ENCODE results near the gene SCARB1.

Gene SCARB1

GRCh38 chr12:124734224-124734788, 129.4 kb downstream of the SCARB1 start:
- Histone ChIP-seq H4K5ac (ENCODE audit: low read length) (no peak overlapping the region), H3K4ac (ENCODE audit: low read depth, low read length) (no peak overlapping the region), H3K4me2 (ENCODE audit: low read length) (no peak overlapping the region), H3K27ac (ENCODE audit: low read depth, low read length) (no peak overlapping the region), H2BK15ac (replicated peaks; ENCODE audit: low read depth) (no peak overlapping the region), H2BK5ac (ENCODE audit: low read length) (no peak overlapping the region), H3K9ac (ENCODE audit: low read length) (no peak overlapping the region), H3K4me3 (ENCODE audit: low read length) (no peak overlapping the region), H3K79me1 (ENCODE audit: low read length) (no peaks in the 10 kb centered on the region), H3K56ac (ENCODE audit: low read length) (no peak overlapping the region), H2AK5ac (ENCODE audit: low read length) (no peak overlapping the region), H3K27me3 (ENCODE audit: insufficient read depth, low read length, poor library complexity) (no peaks in the 10 kb centered on the region), H3K79me2 (ENCODE audit: control insufficient read depth, insufficient read depth, low read length) (no peaks in the 10 kb centered on the region), H3K18ac (ENCODE audit: low read length) (no peak overlapping the region), H4K8ac (ENCODE audit: low read depth, low read length) (no peak overlapping the region), H3K4me1 (ENCODE audit: control insufficient read depth, low read depth, low read length) (no peaks in the 10 kb centered on the region), H2BK120ac (ENCODE audit: low read depth, low read length) (no peak overlapping the region), H3K36me3 (ENCODE audit: control insufficient read depth, insufficient read depth, low read length) (no peaks in the 10 kb centered on the region), H3K23ac (ENCODE audit: low read length) (no peak overlapping the region)
- peak; percentile 98 for DNase-seq
- no CpG with 5 or more reads among the region's 22 CpGs for WGBS (ENCODE audit: extremely low coverage, insufficient coverage, low lambda C conversion rate)

- peak overlapping the region; percentile 62 for H3K56ac ChIP-seq (ENCODE audit: low read length)
- H2BK5ac ChIP-seq (ENCODE audit: low read length), result no peak overlapping the region
- H3K4me3 ChIP-seq (ENCODE audit: low read length), result no peak overlapping the region
- no peak overlapping the region for H4K8ac ChIP-seq (ENCODE audit: low read depth, low read length)
- H2BK15ac ChIP-seq (replicated peaks; ENCODE audit: low read depth), result no peak overlapping the region
- no CpG with 5 or more reads among the region's 6 CpGs for WGBS (ENCODE audit: extremely low coverage, insufficient coverage, low lambda C conversion rate)
- H3K23ac ChIP-seq (ENCODE audit: low read length), result no peak overlapping the region
- no peak overlapping the region for H2BK120ac ChIP-seq (ENCODE audit: low read depth, low read length)
- H4K5ac ChIP-seq (ENCODE audit: low read length), result no peak overlapping the region
- no peak overlapping the region for H3K4ac ChIP-seq (ENCODE audit: low read depth, low read length)
- H3K27ac ChIP-seq (ENCODE audit: low read depth, low read length), result no peak overlapping the region
- H3K79me2 ChIP-seq (ENCODE audit: control insufficient read depth, insufficient read depth, low read length), result no peaks in the 10 kb centered on the region
- H3K4me1 ChIP-seq (ENCODE audit: control insufficient read depth, low read depth, low read length), result no peaks in the 10 kb centered on the region
- DNase-seq, result no peak
- H2AK5ac ChIP-seq (ENCODE audit: low read length), result no peak overlapping the region
- H3K9ac ChIP-seq (ENCODE audit: low read length), result peak overlapping the region; percentile 11
- H3K79me1 ChIP-seq (ENCODE audit: low read length), result no peaks in the 10 kb centered on the region
- no peak overlapping the region for H3K18ac ChIP-seq (ENCODE audit: low read length)
- H3K4me2 ChIP-seq (ENCODE audit: low read length), result no peak overlapping the region
- H3K36me3 ChIP-seq (ENCODE audit: control insufficient read depth, insufficient read depth, low read length), result no peaks in the 10 kb centered on the region
- H3K27me3 ChIP-seq (ENCODE audit: insufficient read depth, low read length, poor library complexity), result no peaks in the 10 kb centered on the region
Measured at GRCh38 chr12:124733086-124733485, 130.6 kb downstream of the SCARB1 start.

GRCh38 chr12:124732275-124733075, 131.2 kb downstream of the SCARB1 start:
- Histone ChIP-seq H2BK120ac (ENCODE audit: low read depth, low read length) (peak overlapping the region; percentile 19), H3K4ac (ENCODE audit: low read depth, low read length) (peak overlapping the region; percentile 63), H4K8ac (ENCODE audit: low read depth, low read length) (no peak overlapping the region), H3K4me2 (ENCODE audit: low read length) (no peak overlapping the region), H3K27ac (ENCODE audit: low read depth, low read length) (no peak overlapping the region), H3K23ac (ENCODE audit: low read length) (no peak overlapping the region), H3K27me3 (ENCODE audit: insufficient read depth, low read length, poor library complexity) (no peaks in the 10 kb centered on the region), H3K79me2 (ENCODE audit: control insufficient read depth, insufficient read depth, low read length) (no peaks in the 10 kb centered on the region), H3K9ac (ENCODE audit: low read length) (peak overlapping the region; percentile 11), H3K56ac (ENCODE audit: low read length) (peak overlapping the region; percentile 62), H2BK15ac (replicated peaks; ENCODE audit: low read depth) (no peak overlapping the region), H2AK5ac (ENCODE audit: low read length) (no peak overlapping the region), H4K5ac (ENCODE audit: low read length) (no peak overlapping the region), H3K4me1 (ENCODE audit: control insufficient read depth, low read depth, low read length) (no peaks in the 10 kb centered on the region), H3K18ac (ENCODE audit: low read length) (peak overlapping the region; percentile 13), H2BK5ac (ENCODE audit: low read length) (no peak overlapping the region), H3K79me1 (ENCODE audit: low read length) (no peaks in the 10 kb centered on the region), H3K36me3 (ENCODE audit: control insufficient read depth, insufficient read depth, low read length) (no peaks in the 10 kb centered on the region), H3K4me3 (ENCODE audit: low read length) (no peak overlapping the region)
- WGBS (ENCODE audit: extremely low coverage, insufficient coverage, low lambda C conversion rate), result no CpG with 5 or more reads among the region's 17 CpGs
- DNase-seq, result peak; percentile 86

GRCh38 chr12:124731869-124732268, 131.8 kb downstream of the SCARB1 start:
- no CpG with 5 or more reads among the region's 2 CpGs for WGBS (ENCODE audit: extremely low coverage, insufficient coverage, low lambda C conversion rate)
- H3K23ac ChIP-seq (ENCODE audit: low read length), result no peak overlapping the region
- no peak overlapping the region for H3K4me3 ChIP-seq (ENCODE audit: low read length)
- H3K4me2 ChIP-seq (ENCODE audit: low read length), result no peak overlapping the region
- H3K56ac ChIP-seq (ENCODE audit: low read length), result no peak overlapping the region
- H2BK15ac ChIP-seq (replicated peaks; ENCODE audit: low read depth), result no peak overlapping the region
- no peak overlapping the region for H2AK5ac ChIP-seq (ENCODE audit: low read length)
- no peak overlapping the region for H3K27ac ChIP-seq (ENCODE audit: low read depth, low read length)
- H3K27me3 ChIP-seq (ENCODE audit: insufficient read depth, low read length, poor library complexity), result no peaks in the 10 kb centered on the region
- no peaks in the 10 kb centered on the region for H3K79me1 ChIP-seq (ENCODE audit: low read length)
- H3K4me1 ChIP-seq (ENCODE audit: control insufficient read depth, low read depth, low read length), result no peaks in the 10 kb centered on the region
- no peak overlapping the region for H4K8ac ChIP-seq (ENCODE audit: low read depth, low read length)
- H2BK120ac ChIP-seq (ENCODE audit: low read depth, low read length), result no peak overlapping the region
- H3K9ac ChIP-seq (ENCODE audit: low read length), result no peak overlapping the region
- H3K79me2 ChIP-seq (ENCODE audit: control insufficient read depth, insufficient read depth, low read length), result no peaks in the 10 kb centered on the region
- H4K5ac ChIP-seq (ENCODE audit: low read length), result no peak overlapping the region
- H3K18ac ChIP-seq (ENCODE audit: low read length), result peak overlapping the region; percentile 13
- no peak overlapping the region for H2BK5ac ChIP-seq (ENCODE audit: low read length)
- DNase-seq, result no peak
- no peaks in the 10 kb centered on the region for H3K36me3 ChIP-seq (ENCODE audit: control insufficient read depth, insufficient read depth, low read length)
- no peak overlapping the region for H3K4ac ChIP-seq (ENCODE audit: low read depth, low read length)

- Histone ChIP-seq H3K79me1 (ENCODE audit: low read length) (no peaks in the 10 kb centered on the region), H4K8ac (ENCODE audit: low read depth, low read length) (no peak overlapping the region), H3K4me2 (ENCODE audit: low read length) (no peak overlapping the region), H3K36me3 (ENCODE audit: control insufficient read depth, insufficient read depth, low read length) (no peaks in the 10 kb centered on the region), H3K79me2 (ENCODE audit: control insufficient read depth, insufficient read depth, low read length) (no peaks in the 10 kb centered on the region), H3K9ac (ENCODE audit: low read length) (no peak overlapping the region), H2BK120ac (ENCODE audit: low read depth, low read length) (no peak overlapping the region), H4K5ac (ENCODE audit: low read length) (no peak overlapping the region), H3K27ac (ENCODE audit: low read depth, low read length) (no peak overlapping the region), H3K4me1 (ENCODE audit: control insufficient read depth, low read depth, low read length) (no peaks in the 10 kb centered on the region), H3K4ac (ENCODE audit: low read depth, low read length) (no peak overlapping the region), H2BK15ac (replicated peaks; ENCODE audit: low read depth) (no peak overlapping the region), H2AK5ac (ENCODE audit: low read length) (no peak overlapping the region), H3K18ac (ENCODE audit: low read length) (no peak overlapping the region), H3K4me3 (ENCODE audit: low read length) (no peak overlapping the region), H3K27me3 (ENCODE audit: insufficient read depth, low read length, poor library complexity) (no peaks in the 10 kb centered on the region), H3K56ac (ENCODE audit: low read length) (no peak overlapping the region), H3K23ac (ENCODE audit: low read length) (no peak overlapping the region), H2BK5ac (ENCODE audit: low read length) (no peak overlapping the region)
- DNase-seq, result no peak
- no CpG with 5 or more reads among the region's 3 CpGs for WGBS (ENCODE audit: extremely low coverage, insufficient coverage, low lambda C conversion rate)
Measured at GRCh38 chr12:124730455-124730932, 133.2 kb downstream of the SCARB1 start.

Data from mesendoderm (in vitro differentiated cells).